Inferior parietal cortex (tissue), 1 donor: ENCODE results near the gene MLLT10.

ENCODE experiments used
- DNase-seq: peaks from one replicate; pipeline ENCODE4 v3.0.0-alpha.2; 2016; ENCODE audit errors: extremely low spot score

Gene MLLT10

GRCh38 chr10:21737106-21737505 is 203.1 kb downstream of the MLLT10 start:
- no peak for DNase-seq

GRCh38 chr10:21740989-21741388 is 207.0 kb downstream of the MLLT10 start:
- DNase-seq: no peak

- DNase-seq: no peak
Measured at GRCh38 chr10:21742740-21743412, 208.8 kb downstream of the MLLT10 start.

GRCh38 chr10:21744223-21744622 is 210.2 kb downstream of the MLLT10 start:
- DNase-seq: no peak

- no peak for DNase-seq
Measured at GRCh38 chr10:21746118-21746517, 212.1 kb downstream of the MLLT10 start.

GRCh38 chr10:21747809-21748208 is 213.8 kb downstream of the MLLT10 start:
- no peak for DNase-seq

GRCh38 chr10:21749788-21750187 is 215.8 kb downstream of the MLLT10 start:
- no peak for DNase-seq

GRCh38 chr10:21750424-21750823 is 216.4 kb downstream of the MLLT10 start:
- no peak for DNase-seq

GRCh38 chr10:21751341-21752310 is 217.6 kb downstream of the MLLT10 start:
- DNase-seq: no peak

- no peak for DNase-seq
Measured at GRCh38 chr10:21753497-21754270, 219.7 kb downstream of the MLLT10 start.

GRCh38 chr10:21754410-21755011 is 220.5 kb downstream of the MLLT10 start:
- DNase-seq: no peak

GRCh38 chr10:21756707-21757106 is 222.7 kb downstream of the MLLT10 start:
- DNase-seq: no peak

- DNase-seq: no peak
Measured at GRCh38 chr10:21757185-21757901, 223.3 kb downstream of the MLLT10 start.

GRCh38 chr10:21758239-21758638 is 224.2 kb downstream of the MLLT10 start:
- DNase-seq: no peak

- no peak for DNase-seq
Measured at GRCh38 chr10:21758696-21759095, 224.7 kb downstream of the MLLT10 start.

GRCh38 chr10:21759232-21759631 is 225.2 kb downstream of the MLLT10 start:
- DNase-seq: no peak

GRCh38 chr10:21760332-21760731 is 226.3 kb downstream of the MLLT10 start:
- DNase-seq: no peak

- DNase-seq: no peak
Measured at GRCh38 chr10:21764466-21765189, 230.6 kb downstream of the MLLT10 start.

- DNase-seq: no peak
Measured at GRCh38 chr10:21769041-21769440, 235.0 kb downstream of the MLLT10 start.

- no peak for DNase-seq
Measured at GRCh38 chr10:21771219-21771618, 237.2 kb downstream of the MLLT10 start.
